Pulmonary artery endothelial cell (primary cell): ENCODE data around the gene PADI1. TPM values are rescaled to one million over a fixed set of nuclear protein-coding genes. Genes with fewer than 3 reads are reported as not detected.

ENCODE experiments used
- DNase-seq: peaks from one replicate; pipeline ENCODE4 v3.0.0-alpha.2; 2011; ENCODE audit warnings: low read depth, low spot score
- total RNA-seq: library from RNA; depleted of rRNA; stranded (reverse); fragments of >200 nt; gene quantifications from 2 replicates; pipeline ENCODE4 v1.2.3, GENCODE V29; 2014

PADI1 gene
- total RNA-seq, 1 donor from 2014 or later, result not detected

DNA sequence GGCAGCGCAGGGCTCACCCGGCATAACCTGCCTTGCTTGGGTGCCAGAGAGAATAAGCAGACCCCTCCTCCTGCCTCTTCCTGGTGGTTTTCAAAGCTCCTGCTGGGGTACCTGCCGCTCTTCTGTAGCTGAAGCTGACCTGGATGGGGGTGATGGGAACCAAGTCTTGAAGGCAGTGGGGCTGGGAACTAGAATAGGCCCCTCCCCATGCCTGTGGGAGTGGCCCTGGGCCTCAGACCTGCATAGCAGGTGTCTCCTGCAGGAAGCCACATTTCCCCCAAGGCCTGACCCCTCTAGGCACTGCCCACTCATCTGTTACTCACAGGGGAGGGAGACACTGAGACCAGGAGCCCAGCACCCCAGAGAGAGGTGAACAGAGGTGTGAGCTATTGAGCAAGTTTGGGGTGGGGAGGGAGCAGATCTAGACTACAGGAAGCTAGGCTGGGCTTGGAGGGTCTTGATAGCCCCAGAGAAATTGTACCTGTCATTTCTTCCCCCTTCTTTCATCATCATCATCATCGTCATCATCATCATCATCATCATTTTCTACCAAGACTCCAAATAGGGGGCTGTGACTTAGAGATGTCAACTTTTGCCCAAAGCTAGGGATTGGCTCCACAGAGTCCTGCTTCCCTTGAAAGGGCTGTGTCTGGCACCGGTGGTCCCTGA, 10.1 kb downstream of the PADI1 start:
- no peak for DNase-seq

GRCh38 chr1:17215545-17215890, 10.6 kb downstream of the PADI1 start:
- no peak for DNase-seq

GRCh38 chr1:17216078-17216477, 11.2 kb downstream of the PADI1 start:
- DNase-seq, result no peak

DNA sequence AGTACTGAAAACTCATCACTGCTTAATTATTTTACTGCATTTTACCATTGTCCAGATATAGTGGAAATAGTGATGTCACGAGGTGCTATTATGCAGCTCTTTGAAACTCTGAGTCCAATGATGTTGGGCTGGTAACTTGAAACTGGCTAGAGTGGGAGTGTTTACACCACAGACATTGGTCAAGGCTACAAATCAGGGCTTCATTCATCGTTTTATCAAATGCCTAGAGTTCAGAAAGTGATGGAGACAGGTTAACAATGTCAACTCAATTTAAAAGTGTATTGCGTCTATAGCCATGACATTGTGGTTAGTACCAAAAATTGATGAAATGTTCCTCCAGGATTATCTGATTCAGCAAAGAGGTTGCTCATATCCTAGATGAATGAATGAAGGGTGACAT, 12.7 kb downstream of the PADI1 start:
- no peak for DNase-seq

GRCh38 chr1:17218939-17219338, 14.0 kb downstream of the PADI1 start:
- DNase-seq, result no peak

- DNase-seq, result no peak
These were observed 15.4 kb downstream of the PADI1 start for GRCh38 chr1:17220287-17220686.

DNA sequence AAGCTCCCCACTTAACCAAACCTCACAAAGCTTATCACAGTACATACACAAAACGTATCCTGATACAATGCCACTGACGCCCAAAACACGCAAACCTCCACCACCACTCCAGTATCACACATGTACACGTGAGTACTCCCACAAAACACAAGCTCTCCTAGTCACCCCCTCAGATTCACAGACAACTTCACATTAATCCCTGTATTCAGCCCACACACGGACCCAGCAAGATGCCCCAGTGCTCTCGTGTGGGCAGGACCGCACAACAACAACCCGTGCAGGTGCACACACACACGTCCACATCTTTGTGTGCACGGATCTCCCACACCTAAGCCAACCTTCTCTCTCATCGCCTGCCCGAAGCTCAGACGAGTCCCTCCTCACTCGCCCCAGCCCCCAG, 17.6 kb downstream of the PADI1 start:
- no peak for DNase-seq

DNA sequence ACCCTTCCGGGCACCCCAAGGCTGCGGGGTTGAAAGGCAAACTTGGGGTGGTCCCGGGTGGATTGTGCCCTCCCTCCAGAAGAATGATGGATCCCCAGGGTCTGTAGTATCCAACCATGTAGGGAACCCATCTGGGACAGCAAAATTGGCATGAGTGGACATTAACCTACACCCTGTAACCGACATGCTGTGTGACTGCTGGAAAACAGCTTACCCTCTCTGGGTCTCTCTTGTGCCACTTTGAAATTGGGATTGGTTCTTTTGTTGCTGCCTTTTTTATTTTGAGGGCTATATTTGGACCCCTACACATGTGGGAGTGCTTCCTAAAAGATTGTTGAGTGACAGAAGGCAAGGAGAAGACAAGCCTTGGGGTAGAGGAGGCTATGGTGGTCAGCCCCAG, 19.5 kb downstream of the PADI1 start:
- no peak for DNase-seq

- DNase-seq, result no peak
These were observed 20.2 kb downstream of the PADI1 start for GRCh38 chr1:17225140-17225539.

DNA sequence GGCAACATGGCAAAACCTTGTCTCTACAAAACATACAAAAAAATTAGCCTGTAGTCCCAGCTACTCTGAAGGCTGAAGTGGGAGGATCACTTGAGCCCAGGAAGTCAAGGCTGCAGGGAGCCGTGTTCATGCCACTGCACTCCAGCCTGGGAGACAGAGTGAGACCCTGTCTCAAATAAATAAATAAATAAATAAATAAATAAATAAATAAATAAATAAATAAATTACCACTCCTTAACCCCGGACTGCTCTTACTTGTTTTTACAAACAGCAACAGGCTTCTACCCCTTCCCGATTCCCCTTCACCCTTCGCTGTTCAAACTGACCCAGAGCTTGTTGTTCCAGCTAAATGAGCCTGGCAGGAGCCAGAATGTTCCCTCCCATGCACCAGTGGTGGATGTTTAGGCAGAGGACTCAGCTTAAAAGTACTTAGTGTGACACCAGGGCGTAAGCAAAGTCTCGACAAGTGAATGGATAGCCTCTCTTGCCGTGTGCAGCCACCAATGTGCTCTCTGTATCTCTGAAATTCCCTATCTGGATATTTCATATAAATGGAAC, 22.5 kb downstream of the PADI1 start:
- no peak for DNase-seq

- no peak for DNase-seq
These were observed 23.7 kb downstream of the PADI1 start for GRCh38 chr1:17228619-17229018.

DNA sequence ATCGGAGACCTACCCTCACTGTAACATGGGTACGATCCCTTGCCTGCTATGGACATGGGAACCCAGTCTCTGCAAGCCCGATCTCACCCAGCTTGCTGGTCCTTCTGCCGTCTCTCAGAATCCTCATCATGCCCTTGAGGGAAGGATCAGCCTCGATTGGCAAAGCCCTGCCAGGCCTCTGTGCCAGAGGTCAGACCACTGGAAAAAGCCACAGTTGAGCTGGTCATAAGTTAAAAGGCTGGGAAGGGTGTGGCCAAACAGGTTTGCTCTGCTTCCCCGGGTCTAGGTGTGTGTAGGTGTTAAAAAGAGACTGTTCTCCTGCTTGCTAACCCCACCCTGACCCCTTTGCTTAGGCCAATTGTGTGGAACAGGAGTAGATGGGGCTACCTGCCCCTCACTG, 24.5 kb downstream of the PADI1 start:
- no peak for DNase-seq

GRCh38 chr1:17230106-17230505, 25.2 kb downstream of the PADI1 start:
- no peak for DNase-seq

DNA sequence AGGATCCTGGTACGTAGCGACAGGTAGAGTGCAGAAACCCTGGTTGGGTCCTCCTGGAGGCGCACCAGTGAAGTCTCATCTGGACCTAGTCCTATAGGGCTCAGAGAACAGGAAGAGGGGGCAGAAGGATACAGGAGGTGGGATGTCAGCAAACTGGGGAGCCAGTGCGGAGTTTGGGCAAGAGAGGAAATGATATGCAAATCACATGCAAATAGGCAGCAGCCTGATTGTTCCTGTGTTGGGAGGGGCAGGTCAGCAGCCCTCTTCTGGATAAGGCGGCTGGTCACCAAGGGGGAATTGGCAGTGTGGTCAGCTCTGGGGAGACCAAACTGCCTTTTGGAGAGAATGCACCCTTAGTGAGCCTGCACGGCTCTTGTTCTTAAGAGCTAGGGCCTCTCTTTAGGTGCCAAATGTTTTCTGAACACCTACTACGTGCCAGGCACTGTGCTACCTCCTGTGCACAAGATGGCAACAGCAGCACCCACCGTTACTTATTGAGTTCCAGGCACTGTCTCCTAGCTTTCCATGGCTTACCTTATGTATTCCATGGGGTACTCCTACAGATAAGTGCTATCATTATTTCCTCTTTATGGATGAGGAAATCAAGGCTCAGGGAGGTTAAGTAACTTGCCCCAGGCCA, 25.9 kb downstream of the PADI1 start:
- DNase-seq, result no peak

GRCh38 chr1:17232759-17233661, 28.1 kb downstream of the PADI1 start:
- no peak for DNase-seq

DNA sequence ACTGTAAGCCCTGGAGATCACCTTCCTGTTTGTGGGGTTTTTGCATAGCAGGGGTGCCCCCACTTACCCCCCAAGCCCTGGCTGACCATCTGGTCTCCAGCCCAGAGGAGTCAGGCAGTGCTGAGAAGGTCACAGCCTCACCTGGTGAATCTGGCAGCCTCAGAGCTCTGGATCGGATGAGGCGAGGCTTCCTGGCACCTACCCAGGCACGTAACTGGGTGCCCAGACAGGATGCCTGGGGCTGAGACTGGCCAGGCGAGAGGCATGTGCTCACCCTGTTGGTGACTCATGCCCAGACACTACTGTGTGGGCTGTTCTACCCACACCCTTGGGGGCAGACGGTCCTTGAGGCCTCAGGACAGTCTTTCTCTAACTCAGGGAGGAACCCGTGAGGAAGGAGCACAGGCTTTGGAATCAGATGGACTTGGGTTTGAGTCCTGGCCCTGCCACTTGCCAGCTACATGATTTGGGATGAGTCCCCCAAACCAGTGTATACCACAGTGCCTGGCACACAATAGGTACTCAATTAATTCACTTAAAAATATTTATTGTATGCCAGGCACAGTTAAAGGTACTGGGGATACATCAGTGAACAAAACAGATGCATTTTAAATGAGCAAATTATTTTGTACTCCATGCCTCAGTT, 28.9 kb downstream of the PADI1 start:
- DNase-seq, result peak; percentile 46

GRCh38 chr1:17234405-17234804, 29.5 kb downstream of the PADI1 start:
- no peak for DNase-seq

DNA sequence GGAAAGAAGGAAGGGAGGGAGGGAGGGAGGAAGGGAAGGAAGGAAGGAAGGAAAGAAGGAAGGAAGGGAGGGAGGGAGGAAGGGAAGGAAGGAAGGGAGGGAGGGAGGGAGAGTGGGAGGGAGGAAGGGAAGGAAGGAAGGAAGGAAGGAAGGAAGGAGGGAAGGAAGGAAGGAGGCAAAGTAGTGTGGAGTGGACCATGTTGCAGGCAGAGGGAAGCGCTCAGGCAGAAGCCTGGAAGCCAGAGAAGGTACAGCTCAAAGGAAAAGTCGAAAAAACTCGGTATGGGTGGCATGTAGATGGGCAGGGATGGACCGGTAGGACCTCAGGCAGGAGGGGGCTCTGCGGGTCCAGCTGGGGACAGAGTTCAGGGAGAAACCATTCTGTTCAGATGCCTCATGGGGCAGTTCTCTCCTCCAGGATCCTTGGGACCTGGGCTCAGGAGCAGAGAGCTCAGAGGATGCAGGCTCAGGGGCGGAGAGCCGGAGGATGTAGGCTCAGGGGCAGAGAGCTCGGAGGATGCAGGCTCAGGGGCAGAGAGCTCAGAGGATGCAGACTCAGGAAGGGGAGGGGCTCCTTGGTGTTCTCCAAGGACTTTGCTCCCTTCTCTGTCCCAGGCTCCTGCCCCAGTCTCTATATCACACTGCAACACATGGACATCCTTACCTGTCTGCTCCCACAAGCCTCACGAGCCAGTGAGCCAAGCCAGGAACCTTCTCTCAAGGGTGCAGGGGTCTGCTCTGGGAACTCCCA, 30.4 kb downstream of the PADI1 start:
- no peak for DNase-seq

DNA sequence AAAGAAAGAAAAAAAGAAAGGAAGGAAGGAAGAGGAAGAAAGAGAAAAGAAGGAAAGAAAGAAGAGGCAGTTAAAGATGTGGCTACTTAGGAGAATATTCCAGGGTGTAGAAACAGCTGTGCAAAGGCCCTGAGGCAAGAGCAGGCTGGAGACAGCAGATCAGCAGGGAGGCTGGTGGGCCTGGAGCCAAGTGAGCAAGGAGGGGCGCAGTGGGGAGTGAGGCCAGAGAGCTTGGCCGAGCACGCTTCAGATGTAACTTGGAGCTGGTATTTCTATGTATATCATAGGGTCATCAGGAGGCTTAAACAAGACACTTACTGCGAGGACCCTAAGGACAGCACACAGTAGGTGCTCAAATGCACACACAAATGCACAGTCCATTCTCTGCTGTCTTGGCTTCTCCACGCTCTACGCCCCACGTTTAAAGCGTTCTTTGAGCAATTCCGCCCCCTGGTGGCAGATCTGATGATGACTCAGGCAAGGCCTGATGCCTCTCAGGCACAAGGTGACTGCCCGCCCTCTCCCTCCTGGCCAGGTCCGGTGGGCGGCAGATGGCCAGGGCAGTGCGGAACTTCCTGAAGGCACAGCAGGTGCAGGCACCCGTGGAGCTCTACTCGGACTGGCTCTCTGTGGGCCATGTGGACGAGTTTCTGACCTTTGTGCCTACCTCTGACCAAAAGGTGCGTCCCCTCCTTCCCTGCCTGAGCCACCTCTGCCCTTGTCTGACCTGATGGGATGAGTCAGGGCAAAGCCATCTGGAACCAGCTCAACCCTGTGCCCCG, 32.0 kb downstream of the PADI1 start:
- DNase-seq, result peak; percentile 46

- no peak for DNase-seq
These were observed 32.6 kb downstream of the PADI1 start for GRCh38 chr1:17237561-17237903.
